K562 (cell line): Measurements from ENCODE around the gene MCU. TPM values are rescaled to one million over a fixed set of nuclear protein-coding genes. Genes with fewer than 3 reads are reported as not detected.

Source experiments
- ATAC-seq: fragments of 200-7000 bp; cut with Tn5 transposase; 3 replicates; pipeline ENCODE4 v1.9.1; 2020; ENCODE audit warnings: moderate library complexity
- BruUV-seq: library from RNA; stranded (reverse); fragments of 400-500 nt; replicated peaks from 2 replicates; lab custom pipeline; 2021; lab: Mats Ljungman, UMichigan
- CTCF ChIA-PET: fragments of 300-600 bp; formaldehyde crosslinking; extraction: SDS; loops from one replicate; lab custom pipeline; 2021; ENCODE audit warnings: low intra/inter-chr PET ratio; lab: Yijun Ruan, JAX
- POLR2A ChIA-PET: fragments of 300-600, 350-650 bp; sonication (Branson Sonifier 250); formaldehyde crosslinking; extraction: SDS; loops from one replicate; lab custom pipeline; 2021; ENCODE audit warnings: antibody characterized with exemption, inconsistent platforms; lab: Yijun Ruan, JAX
- DNase-seq, 4 experiments: peaks; one replicate each; pipeline versions ENCODE4 v3.0.0 to v3.0.0-alpha.2; 2011 to 2018; ENCODE audit warnings: low spot score in 3 of 4, mixed read lengths in 3 of 4; ENCODE audit errors: extremely low read depth in 1 of 4
- FAIRE-seq: peaks from 2 replicates; lab custom pipeline; 2011; peaks lifted over from hg19 to GRCh38; lab: Jason Lieb, UNC
- H2AFZ ChIP-seq: 2 replicates; pipeline ENCODE4 v1.6.0; 2011; ENCODE audit warnings: low read depth, low read length, control low read depth, inconsistent platforms
- H3K27ac ChIP-seq: fragments of 200-600 bp; 3 replicates; pipeline ENCODE4 v1.8.0; 2011; ENCODE audit warnings: low read depth, mild to moderate bottlenecking, control low read depth, inconsistent platforms, low read length, moderate library complexity, mixed read lengths; ENCODE audit errors: extremely low read depth
- H3K27me3 ChIP-seq, 2 experiments: fragments of 300-600 bp in 1 of 2; 2 replicates in 1 of 2; 3 replicates in 1 of 2; pipeline versions ENCODE4 v1.6.0 to v1.8.0; 2011; ENCODE audit warnings: inconsistent platforms in 2 of 2, low read length in 2 of 2, mild to moderate bottlenecking in 1 of 2, mixed read lengths in 1 of 2, moderate library complexity in 1 of 2; ENCODE audit not compliant: control insufficient read depth in 2 of 2, insufficient read depth in 2 of 2
- H3K36me3 ChIP-seq: fragments of 300-600 bp; 3 replicates; pipeline ENCODE4 v1.8.0; 2011; ENCODE audit warnings: mild to moderate bottlenecking, low read length, inconsistent platforms; ENCODE audit not compliant: control insufficient read depth, insufficient read depth
- H3K4me1 ChIP-seq, 2 experiments: fragments of 200-600 bp in 1 of 2; replicated peaks in 1 of 2; 2 replicates in 1 of 2; 3 replicates in 1 of 2; pipeline versions ENCODE4 v1.5.1 to v1.8.0; 2011; ENCODE audit warnings: inconsistent platforms in 2 of 2, low read length in 2 of 2, mild to moderate bottlenecking in 1 of 2, mixed read lengths in 1 of 2, moderate library complexity in 1 of 2; ENCODE audit not compliant: control insufficient read depth in 2 of 2, insufficient read depth in 2 of 2
- H3K4me2 ChIP-seq: 2 replicates; pipeline ENCODE4 v1.6.1; 2011; ENCODE audit warnings: low read length, control low read depth, inconsistent platforms, mixed read lengths; ENCODE audit not compliant: insufficient read depth
- H3K4me3 ChIP-seq: fragments of 200-600 bp; sonication (generic), shearing (Covaris generic); 2 replicates; pipeline ENCODE4 v1.5.1; 2016; ENCODE audit warnings: control low read depth, inconsistent platforms
- H3K79me2 ChIP-seq: fragments of 200-600 bp; 3 replicates; pipeline ENCODE4 v1.8.0; 2011; ENCODE audit warnings: low read length, inconsistent platforms; ENCODE audit not compliant: control insufficient read depth, insufficient read depth
- H3K9ac ChIP-seq, 2 experiments: 2 replicates each; pipeline versions ENCODE4 v1.6.0 to v1.6.1; 2011; ENCODE audit warnings: low read depth in 2 of 2, low read length in 2 of 2, control low read depth in 1 of 2, inconsistent platforms in 1 of 2, mild to moderate bottlenecking in 1 of 2, mixed read lengths in 1 of 2; ENCODE audit not compliant: insufficient read depth in 1 of 2
- H3K9me1 ChIP-seq: one replicate; pipeline ENCODE4 v1.6.0; 2011; ENCODE audit warnings: inconsistent platforms, mild to moderate bottlenecking, low read length, moderate library complexity; ENCODE audit not compliant: control insufficient read depth, insufficient read depth
- H3K9me3 ChIP-seq: replicated peaks from 2 replicates; pipeline ENCODE4 v1.5.1; 2011; ENCODE audit warnings: low read depth, low read length, inconsistent platforms; ENCODE audit not compliant: control insufficient read depth, insufficient read depth
- H4K20me1 ChIP-seq: replicated peaks from 2 replicates; pipeline ENCODE4 v1.6.1; 2011; ENCODE audit warnings: low read length, inconsistent platforms, mixed read lengths; ENCODE audit not compliant: control insufficient read depth, insufficient read depth
- ARID1B ChIP-seq: fragments of 450-650 bp; IDR thresholded peaks from 2 replicates; pipeline ENCODE4 v1.6.1; 2016; ENCODE audit warnings: antibody characterized with exemption, mild to moderate bottlenecking, inconsistent platforms
- CTCF ChIP-seq, 3 experiments: IDR thresholded peaks in 2 of 3; conservative IDR thresholded peaks in 1 of 3; 2 replicates each; pipeline ENCODE4 v1.5.1; 2011 to 2012; ENCODE audit warnings: low read length in 3 of 3, mild to moderate bottlenecking in 3 of 3, control low read depth in 2 of 3, improper control_type of control experiment in 1 of 3, inconsistent platforms in 1 of 3, low read depth in 1 of 3, mixed read lengths in 1 of 3, moderate library complexity in 1 of 3; ENCODE audit not compliant: insufficient read depth in 2 of 3
- CXXC5 ChIP-seq: fragments of 250-450 bp; sonication (Bioruptor Pico); IDR thresholded peaks from 2 replicates; pipeline ENCODE4 v1.8.0; 2022; ENCODE audit warnings: inconsistent platforms, mild to moderate bottlenecking, moderate library complexity
- DMBX1 ChIP-seq: fragments of 250-450 bp; sonication (Bioruptor Pico); IDR thresholded peaks from 2 replicates; pipeline ENCODE4 v1.8.0; 2022; ENCODE audit warnings: inconsistent platforms, mild to moderate bottlenecking, moderate library complexity, borderline replicate concordance
- DPF2 ChIP-seq: fragments of 450-650 bp; IDR thresholded peaks from 2 replicates; pipeline ENCODE4 v1.6.1; 2016
- EP300 ChIP-seq: IDR thresholded peaks from 2 replicates; pipeline ENCODE4 v1.6.1; 2012; ENCODE audit warnings: low read length, improper control_type of control experiment
- ERF ChIP-seq: fragments of 450-650 bp; formaldehyde crosslinking; IDR thresholded peaks from 2 replicates; pipeline ENCODE4 v1.4.0; 2020; ENCODE audit warnings: mild to moderate bottlenecking, mixed read lengths
- JUND ChIP-seq, 2 experiments: IDR thresholded peaks; 2 replicates in 1 of 2; 3 replicates in 1 of 2; pipeline ENCODE4 v1.6.1; 2011; ENCODE audit warnings: borderline replicate concordance in 2 of 2, low read depth in 2 of 2, low read length in 2 of 2, improper control_type of control experiment in 1 of 2, missing biosample characterization in 1 of 2, missing genetic modification characterization in 1 of 2, missing genetic modification reagents in 1 of 2
- MLLT1 ChIP-seq, 2 experiments: fragments of 450-650 bp; IDR thresholded peaks; 2 replicates each; pipeline ENCODE4 v1.6.1; 2016
- PRPF4 ChIP-seq: fragments of 200-400 bp; formaldehyde crosslinking; IDR thresholded peaks from one replicate; pipeline ENCODE4 v1.6.1; 2017; ENCODE audit warnings: low read length, low read depth, mild to moderate bottlenecking; ENCODE audit not compliant: insufficient read depth, poor library complexity, severe bottlenecking
- SMARCA4 ChIP-seq: fragments of 450-650 bp; IDR thresholded peaks from 2 replicates; pipeline ENCODE4 v1.6.1; 2016
- ZBTB33 ChIP-seq: sonication (generic); formaldehyde crosslinking; IDR thresholded peaks from 2 replicates; pipeline ENCODE4 v1.8.1; 2023; ENCODE audit warnings: mild to moderate bottlenecking, missing genetic modification reagents
- ZNF239 ChIP-seq: fragments of 250-450 bp; sonication (Bioruptor Pico); IDR thresholded peaks from 2 replicates; pipeline ENCODE4 v1.4.0; 2020; ENCODE audit warnings: mild to moderate bottlenecking
- whole genome bisulfite sequencing: fragments of 100-300 bp; shearing (Covaris generic); methylation state at CpG from one replicate; pipeline ENCODE4 v1.1.6; 2016; ENCODE audit warnings: low coverage, mixed read lengths; ENCODE audit not compliant: insufficient coverage; ENCODE audit errors: missing lambda C conversion rate; 5-methylcytosine and 5-hydroxymethylcytosine counted together
- in situ Hi-C: fragments of 300-500 bp; cut with MboI; formaldehyde crosslinking; loops from 4 replicates; pipeline ENCODE4 v1.15.0; 2018; ENCODE audit warnings: inconsistent platforms, mixed read lengths
- intact Hi-C: fragments of 100-400 bp; cut with micrococcal nuclease; formaldehyde crosslinking; loops from 2 replicates; pipeline ENCODE4 v1.14.2; 2022
- polyA plus RNA-seq, 8 experiments: library from polyadenylated mRNA; depleted of rRNA in 4 of 8; stranded (reverse) in 5 of 8; unstranded in 3 of 8; fragments of >200 nt; fragmentation: Nextera tagmentation in 2 of 8; fragmentation: Illumina TruSeq in 1 of 8; extraction: Ambion mirVana in 2 of 8; extraction: Trizol in 1 of 8; gene quantifications; 2 replicates each; pipeline versions ENCODE4 v1.2.1 to v1.2.3, GENCODE V29; 2011 to 2014; ENCODE audit warnings: inconsistent platforms in 1 of 8, missing spikeins in 1 of 8
- total RNA-seq, 7 experiments: library from RNA; depleted of rRNA in 6 of 7; stranded (reverse); fragments of >200 nt in 6 of 7; fragmentation: Illumina TruSeq in 2 of 7; extraction: Trizol in 2 of 7; gene quantifications; 2 replicates each; pipeline versions ENCODE4 v1.2.1 to v1.2.3, GENCODE V29; 2011 to 2021; ENCODE audit warnings: low replicate concordance in 1 of 7

Gene MCU
- total and polyA plus RNA-seq, 9 of the 15 experiments (the other 6 are each of a cell fraction or from before 2014, with no cell fraction given) = 8.2 to 88.8 (median 21.3) TPM

GRCh38 chr10:72642318-72642717, 49.6 kb upstream of the MCU start:
- Histone ChIP-seq H3K4me2 (peak overlapping the region; percentile 6; the same call in 1 of the 2 replicates), H2AFZ (peak overlapping the region; percentile 83), H3K4me3 (no peak overlapping the region), H3K36me3 (no peaks in the 10 kb centered on the region), H3K79me2 (no peaks in the 10 kb centered on the region), H3K9ac (no peak overlapping the region), H4K20me1 (no peaks in the 10 kb centered on the region), H3K4me1 (peaks cover 2 to 20% of the 10 kb centered on the region in 2 experiments; a peak in 3 of 5 replicates), H3K27ac (peak overlapping the region; percentile 21; the same call in 1 of the 3 replicates), H3K9me1 (no peaks in the 10 kb centered on the region), H3K27me3 (no peaks in the 10 kb centered on the region), H3K9me3 (peaks cover 16% of the 10 kb centered on the region)
- ATAC-seq = peak; percentile 12
- no TSS peak for BruUV-seq
- TF ChIP-seq DPF2 (0 out of 2 replicates have a peak, but pooled peaks have one; percentile 41), EP300 (peak; percentile 24; the same call in 1 of the 2 replicates), ARID1B (0 out of 2 replicates have a peak, but pooled peaks have one; percentile 34), ZNF239 (CRISPR knock-in tag) (peak; percentile 84), PRPF4 (no peak), ZBTB33 (CRISPR knock-in tag) (0 out of 2 replicates have a peak, but pooled peaks have one; percentile 22), CXXC5 (CRISPR knock-in tag) (0 out of 2 replicates have a peak, but pooled peaks have one; percentile 14), DMBX1 (CRISPR knock-in tag) (0 out of 2 replicates have a peak, but pooled peaks have one; percentile 47), ERF (CRISPR knock-in tag) (no peak), CTCF (IDR thresholded peaks at IDR 0.05 in 2 of 3, conservative IDR thresholded peaks at IDR 0.05 in 1 of 3; ENCODE audit: insufficient read depth in 2 of 3, low read depth in 1 of 3, low read length in 3 of 3) (no peak), SMARCA4 (0 out of 2 replicates have a peak, but pooled peaks have one; percentile 20), MLLT1 (IDR thresholded peaks at IDR 0.05) (peak in 1 of 2 experiments; percentile 27; a peak in 1 of 4 replicates), JUND (IDR thresholded peaks at IDR 0.05; ENCODE audit: borderline replicate concordance, low read depth, low read length) (0 out of 2 replicates have a peak, but pooled peaks have one; percentile 5), JUND (tag; IDR thresholded peaks at IDR 0.05; ENCODE audit: borderline replicate concordance, low read depth, low read length) (no peak)
- DNase-seq = peak in 2 of 4 experiments; percentile 42 to 56
- WGBS = 10% methylated on average over 5 of the region's 5 CpGs
- in situ Hi-C loops (no loop called here), intact Hi-C loops (no loop called here)
- ChIA-PET CTCF (no interaction called here), POLR2A (interaction anchor here (0.6 to 1.3 kb wide), 2 partner anchors 17 to 21 kb away, joined by 3 read pairs; no protein-coding TSS in a partner anchor)
- FAIRE-seq = peak; percentile 11
